Smooth muscle cell (in vitro differentiated cells): ENCODE measurements around the gene HIF3A. TPM values are rescaled to one million over a fixed set of nuclear protein-coding genes. Genes with fewer than 3 reads are reported as not detected.
A peak's percentile ranks its signal among the peaks of the same experiment; 100 is the strongest.
"Not testable (repeated sequence)": the region's sequence is repeated elsewhere in the genome, so short reads cannot be mapped to it uniquely, and the experiment has no call there.

Source experiments
- DNase-seq: peaks from one replicate; lab custom pipeline; 2025; ENCODE audit not compliant: unreplicated experiment; lab: John Stamatoyannopoulos, UW
- H2AFZ ChIP-seq: fragments of 200-600 bp; sonication (generic); 2 replicates; pipeline ENCODE4 v1.6.0; 2016; ENCODE audit warnings: antibody characterized with exemption, low read depth, mild to moderate bottlenecking
- H3F3A ChIP-seq: fragments of 200-600 bp; sonication (generic); 2 replicates; pipeline ENCODE4 v1.6.0; 2017; ENCODE audit warnings: antibody characterized with exemption, low read depth
- H3K27ac ChIP-seq: fragments of 200-600 bp; sonication (generic); 2 replicates; pipeline ENCODE4 v1.5.1; 2016; ENCODE audit warnings: low read depth, mild to moderate bottlenecking
- H3K27me3 ChIP-seq: fragments of 200-600 bp; sonication (generic); 2 replicates; pipeline ENCODE4 v1.6.1; 2016; ENCODE audit warnings: low read depth, mild to moderate bottlenecking
- H3K36me3 ChIP-seq: fragments of 200-600 bp; sonication (generic); 2 replicates; pipeline ENCODE4 v1.5.1; 2016; ENCODE audit warnings: low read depth
- H3K4me1 ChIP-seq: fragments of 200-600 bp; sonication (generic); 2 replicates; pipeline ENCODE4 v1.5.1; 2016; ENCODE audit warnings: low read depth
- H3K4me2 ChIP-seq: fragments of 200-600 bp; sonication (generic); 2 replicates; pipeline ENCODE4 v1.6.0; 2016; ENCODE audit warnings: mild to moderate bottlenecking
- H3K4me3 ChIP-seq: fragments of 200-600 bp; sonication (generic); 2 replicates; pipeline ENCODE4 v1.5.1; 2016; ENCODE audit warnings: mild to moderate bottlenecking
- H3K79me2 ChIP-seq: fragments of 200-600 bp; sonication (generic); 2 replicates; pipeline ENCODE4 v1.6.0; 2016; ENCODE audit warnings: low read depth, mild to moderate bottlenecking
- H3K9ac ChIP-seq: fragments of 200-600 bp; sonication (generic); 2 replicates; pipeline ENCODE4 v1.6.0; 2016; ENCODE audit warnings: low read depth
- H3K9me3 ChIP-seq: fragments of 200-600 bp; sonication (generic); replicated peaks from 2 replicates; pipeline ENCODE4 v1.5.1; 2016; ENCODE audit warnings: low read depth
- H4K20me1 ChIP-seq: fragments of 200-600 bp; sonication (generic); 2 replicates; pipeline ENCODE4 v1.6.0; 2016; ENCODE audit warnings: low read depth
- WGBS: methylation state at CpG from one replicate; pipeline ENCODE4 v1.1.7; 2016; ENCODE audit warnings: low lambda C conversion rate; 5-methylcytosine and 5-hydroxymethylcytosine counted together
- polyA plus RNA-seq: library from polyadenylated mRNA; unstranded; fragments of >200 nt; fragmentation: Nextera tagmentation; extraction: Ambion mirVana; gene quantifications from 2 replicates; pipeline ENCODE4 v1.2.1, GENCODE V29; 2016
- total RNA-seq: library from RNA; depleted of rRNA; stranded (reverse); fragments of >200 nt; gene quantifications from 2 replicates; pipeline ENCODE4 v1.2.3, GENCODE V29; 2014
- TF ChIP-seq, protein P1 (sequence below): fragments of 200-600 bp; sonication (generic); IDR thresholded peaks from 2 replicates; pipeline ENCODE4 v1.5.1; 2017; ENCODE audit warnings: borderline replicate concordance, mild to moderate bottlenecking, antibody characterized with exemption; ENCODE audit not compliant: insufficient read depth, poor library complexity, severe bottlenecking

The HIF3A gene
- total and polyA plus RNA-seq, 2 experiments from 2014 or later: 4.9 to 16.2 TPM

DNA sequence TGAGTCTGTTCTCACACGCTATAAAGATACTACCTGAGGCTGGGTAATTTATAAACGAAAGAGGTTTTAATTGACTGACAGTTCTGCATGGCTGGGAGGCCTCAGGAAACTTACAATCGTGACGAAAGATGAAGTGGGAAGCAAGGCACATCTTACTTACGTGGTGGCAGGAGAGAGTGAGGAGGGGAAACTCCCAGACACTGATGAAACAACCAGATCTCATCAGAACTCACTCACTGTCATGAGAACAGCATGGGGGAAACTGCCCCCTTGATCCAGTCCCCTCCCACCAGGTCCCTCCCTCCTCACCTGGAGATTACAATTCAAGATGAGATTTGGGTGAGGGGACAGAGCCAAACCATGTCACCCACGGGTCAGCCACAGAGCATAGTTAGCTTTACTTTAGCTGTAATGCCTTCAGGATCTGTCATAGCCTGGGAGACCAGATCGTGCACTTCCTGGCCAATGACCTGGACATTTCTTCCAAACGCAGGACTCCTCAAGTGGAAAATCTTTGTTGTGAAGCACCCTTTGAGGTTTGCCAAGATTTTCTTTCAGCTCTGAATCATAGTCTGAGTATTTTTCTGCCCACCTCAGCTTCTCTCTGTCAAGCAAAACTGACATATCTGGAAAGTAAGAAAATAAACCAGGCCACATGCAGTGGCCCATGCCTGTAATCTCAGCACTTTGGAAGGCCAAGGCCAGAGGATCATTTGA, 25.2 kb upstream of the HIF3A start:
- Histone ChIP-seq H3K36me3 (no peaks in the 10 kb centered on the region), H3K9me3 (no peaks in the 10 kb centered on the region), H3F3A (peaks cover 10% of the 10 kb centered on the region), H3K9ac (peak overlapping the region; percentile 88), H3K4me1 (peaks cover 8% of the 10 kb centered on the region), H3K79me2 (no peaks in the 10 kb centered on the region), H3K27ac (peak overlapping the region; percentile 99), H2AFZ (no peak overlapping the region), H3K4me3 (no peak overlapping the region), H4K20me1 (no peaks in the 10 kb centered on the region), H3K27me3 (no peaks in the 10 kb centered on the region), H3K4me2 (peak overlapping the region; percentile 40)
- TF ChIP-seq, protein P1, sequence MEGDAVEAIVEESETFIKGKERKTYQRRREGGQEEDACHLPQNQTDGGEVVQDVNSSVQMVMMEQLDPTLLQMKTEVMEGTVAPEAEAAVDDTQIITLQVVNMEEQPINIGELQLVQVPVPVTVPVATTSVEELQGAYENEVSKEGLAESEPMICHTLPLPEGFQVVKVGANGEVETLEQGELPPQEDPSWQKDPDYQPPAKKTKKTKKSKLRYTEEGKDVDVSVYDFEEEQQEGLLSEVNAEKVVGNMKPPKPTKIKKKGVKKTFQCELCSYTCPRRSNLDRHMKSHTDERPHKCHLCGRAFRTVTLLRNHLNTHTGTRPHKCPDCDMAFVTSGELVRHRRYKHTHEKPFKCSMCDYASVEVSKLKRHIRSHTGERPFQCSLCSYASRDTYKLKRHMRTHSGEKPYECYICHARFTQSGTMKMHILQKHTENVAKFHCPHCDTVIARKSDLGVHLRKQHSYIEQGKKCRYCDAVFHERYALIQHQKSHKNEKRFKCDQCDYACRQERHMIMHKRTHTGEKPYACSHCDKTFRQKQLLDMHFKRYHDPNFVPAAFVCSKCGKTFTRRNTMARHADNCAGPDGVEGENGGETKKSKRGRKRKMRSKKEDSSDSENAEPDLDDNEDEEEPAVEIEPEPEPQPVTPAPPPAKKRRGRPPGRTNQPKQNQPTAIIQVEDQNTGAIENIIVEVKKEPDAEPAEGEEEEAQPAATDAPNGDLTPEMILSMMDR: no peak
- no peak for DNase-seq
- WGBS: 24% methylated on average over 8 of the region's 8 CpGs

DNA sequence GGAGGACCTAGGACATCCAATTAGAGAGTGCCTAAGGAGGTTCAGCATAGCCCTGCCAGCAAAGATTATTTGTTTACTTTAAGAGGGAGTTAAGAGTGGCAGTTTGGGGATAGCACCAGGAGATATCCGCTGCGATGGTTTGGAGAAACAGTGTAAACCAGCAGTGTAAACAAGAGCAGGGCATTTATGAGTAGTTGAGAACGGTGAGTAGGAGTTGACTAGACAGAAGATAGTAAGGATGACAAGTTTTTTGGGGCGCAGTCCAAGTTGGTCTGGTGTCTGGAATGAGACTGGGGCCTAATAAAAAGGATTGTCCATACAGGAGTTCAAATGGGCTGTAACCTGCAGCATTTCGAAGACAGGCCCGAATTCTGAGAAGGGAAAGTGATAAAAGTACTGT, 22.9 kb upstream of the HIF3A start:
- not testable (repeated sequence) for DNase-seq, H3K4me3 ChIP-seq, H4K20me1 ChIP-seq, H2AFZ ChIP-seq, H3K9ac ChIP-seq, H3K36me3 ChIP-seq, H3K9me3 ChIP-seq, H3K79me2 ChIP-seq, H3F3A ChIP-seq, H3K4me1 ChIP-seq, H3K27me3 ChIP-seq
- Histone ChIP-seq H3K27ac (peak overlapping the region; percentile 99), H3K4me2 (peak overlapping the region; percentile 32)
- 59% methylated on average over 6 of the region's 6 CpGs for WGBS

DNA sequence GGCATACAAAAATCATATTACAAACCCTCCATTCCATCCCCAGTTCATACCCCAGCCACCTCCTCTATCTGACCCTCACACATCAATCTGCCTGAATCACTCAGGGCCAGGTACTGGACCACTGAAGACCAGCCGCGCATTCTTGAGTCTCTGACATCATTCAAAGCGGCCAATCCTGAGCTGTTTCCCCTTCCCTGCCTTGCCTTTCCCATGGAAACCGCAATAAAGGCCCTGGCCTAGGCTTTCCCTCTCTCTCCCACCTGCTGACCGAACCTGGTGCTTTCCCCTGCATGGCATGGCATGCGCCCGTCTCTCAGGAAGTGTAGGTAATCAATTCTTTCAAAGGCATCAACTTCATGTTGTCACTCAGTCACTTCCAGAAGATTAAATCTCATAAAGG, 17.7 kb upstream of the HIF3A start:
- Histone ChIP-seq H3K4me3 (no peak overlapping the region), H2AFZ (no peak overlapping the region), H3K4me2 (no peak overlapping the region), H3K9me3 (no peaks in the 10 kb centered on the region), H3K4me1 (no peaks in the 10 kb centered on the region), H3K36me3 (no peaks in the 10 kb centered on the region), H4K20me1 (no peaks in the 10 kb centered on the region), H3K27me3 (no peaks in the 10 kb centered on the region), H3K9ac (no peak overlapping the region), H3F3A (no peaks in the 10 kb centered on the region), H3K27ac (no peak overlapping the region), H3K79me2 (no peaks in the 10 kb centered on the region)
- WGBS: 91% methylated on average over 7 of the region's 7 CpGs
- no peak for DNase-seq
- TF ChIP-seq, protein P1: no peak

DNA sequence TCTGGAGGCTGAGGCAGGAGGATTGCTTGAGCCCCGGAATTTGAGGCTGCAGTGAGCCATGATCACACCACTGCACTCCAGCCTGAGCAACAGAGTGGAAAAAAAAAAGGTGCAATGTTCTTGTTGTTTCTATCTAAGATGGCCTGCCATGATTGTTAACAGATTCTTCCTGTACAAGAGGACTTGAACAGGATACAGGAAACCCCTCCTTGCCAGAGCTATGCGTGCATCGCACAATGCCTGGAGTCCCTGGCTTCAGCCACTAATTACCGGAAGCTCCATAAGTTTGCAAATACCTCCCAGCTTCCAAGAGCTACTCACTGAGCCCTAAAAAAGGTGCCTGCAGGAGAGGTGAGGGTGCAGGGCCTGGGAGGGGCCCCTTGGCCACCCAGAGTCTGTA, 13.1 kb upstream of the HIF3A start:
- Histone ChIP-seq H3K36me3 (no peaks in the 10 kb centered on the region), H2AFZ (no peak overlapping the region), H3K4me3 (no peak overlapping the region), H3K9me3 (no peaks in the 10 kb centered on the region), H4K20me1 (no peaks in the 10 kb centered on the region), H3K4me2 (no peak overlapping the region), H3F3A (no peaks in the 10 kb centered on the region), H3K27me3 (no peaks in the 10 kb centered on the region), H3K9ac (no peak overlapping the region), H3K79me2 (no peaks in the 10 kb centered on the region), H3K4me1 (no peaks in the 10 kb centered on the region), H3K27ac (no peak overlapping the region)
- no peak for DNase-seq
- 88% methylated on average over 4 of the region's 4 CpGs for WGBS
- TF ChIP-seq, protein P1: no peak
